ENCODE results near the gene POTEI. TPM values are rescaled to one million over a fixed set of nuclear protein-coding genes. Genes with fewer than 3 reads are reported as not detected.
"Not testable (repeated sequence)": the region's sequence is repeated elsewhere in the genome, so short reads cannot be mapped to it uniquely, and the experiment has no call there.

The POTEI gene
- total and polyA plus RNA-seq, 7 experiments from 2014 or later: not detected

GRCh38 chr2:130527365-130527967, 18.3 kb upstream of the POTEI start:
- ATAC-seq; H3K36me3 Mint-ChIP-seq; H3K27me3 Mint-ChIP-seq; H3K27ac ChIP-seq (ENCODE audit: low read depth, low read length); DNase-seq; H3K4me1 ChIP-seq (ENCODE audit: control insufficient read depth in 2 of 2, insufficient read depth in 2 of 2, low read length in 2 of 2); H3K4me3 ChIP-seq (ENCODE audit: low read length); CTCF ChIA-PET; H3K4me3 Mint-ChIP-seq; intact Hi-C loops (cut with micrococcal nuclease); H3K9me3 ChIP-seq (ENCODE audit: control insufficient read depth in 2 of 3, low read length in 3 of 3); H3K27ac Mint-ChIP-seq; POLR2A ChIA-PET; H3K36me3 ChIP-seq (ENCODE audit: control insufficient read depth in 2 of 3, insufficient read depth in 3 of 3, low read length in 3 of 3); H3K27me3 ChIP-seq (ENCODE audit: control insufficient read depth in 2 of 2, insufficient read depth in 2 of 2, low read length in 2 of 2); H3K9me3 Mint-ChIP-seq; H3K4me1 Mint-ChIP-seq: not testable (repeated sequence)

DNA sequence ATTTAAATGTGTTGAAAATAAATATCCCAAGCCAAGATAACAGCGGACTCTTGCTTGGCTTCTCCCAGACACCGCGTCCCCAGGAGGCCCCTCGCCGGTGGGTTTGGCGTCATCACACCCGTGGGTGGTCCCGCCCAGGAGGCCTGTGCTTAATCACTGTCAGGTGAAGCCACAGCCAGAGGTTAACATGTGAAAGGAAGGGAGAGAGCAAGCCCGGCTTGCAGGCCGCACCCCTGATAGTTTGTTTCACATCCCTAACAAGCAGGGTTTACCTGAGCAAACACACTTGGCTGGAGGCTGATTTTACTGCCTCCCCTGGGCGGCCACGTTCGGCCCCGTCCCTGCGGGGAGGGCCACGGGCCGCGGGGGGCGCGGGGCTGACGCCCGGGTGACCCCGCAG, 13.3 kb upstream of the POTEI start:
- CTCF ChIA-PET; H3K27me3 ChIP-seq (ENCODE audit: control insufficient read depth in 2 of 2, insufficient read depth in 2 of 2, low read length in 2 of 2); H3K36me3 Mint-ChIP-seq; POLR2A ChIA-PET; H3K27ac Mint-ChIP-seq; H3K4me3 ChIP-seq (ENCODE audit: low read length); H3K9me3 Mint-ChIP-seq; H3K4me3 Mint-ChIP-seq; H3K9me3 ChIP-seq (ENCODE audit: control insufficient read depth in 2 of 3, low read length in 3 of 3); H3K4me1 ChIP-seq (ENCODE audit: control insufficient read depth in 2 of 2, insufficient read depth in 2 of 2, low read length in 2 of 2); H3K27me3 Mint-ChIP-seq; H3K4me1 Mint-ChIP-seq; ATAC-seq; H3K36me3 ChIP-seq (ENCODE audit: control insufficient read depth in 2 of 3, insufficient read depth in 3 of 3, low read length in 3 of 3); intact Hi-C loops (cut with micrococcal nuclease); DNase-seq; H3K27ac ChIP-seq (ENCODE audit: low read depth, low read length): not testable (repeated sequence)

DNA sequence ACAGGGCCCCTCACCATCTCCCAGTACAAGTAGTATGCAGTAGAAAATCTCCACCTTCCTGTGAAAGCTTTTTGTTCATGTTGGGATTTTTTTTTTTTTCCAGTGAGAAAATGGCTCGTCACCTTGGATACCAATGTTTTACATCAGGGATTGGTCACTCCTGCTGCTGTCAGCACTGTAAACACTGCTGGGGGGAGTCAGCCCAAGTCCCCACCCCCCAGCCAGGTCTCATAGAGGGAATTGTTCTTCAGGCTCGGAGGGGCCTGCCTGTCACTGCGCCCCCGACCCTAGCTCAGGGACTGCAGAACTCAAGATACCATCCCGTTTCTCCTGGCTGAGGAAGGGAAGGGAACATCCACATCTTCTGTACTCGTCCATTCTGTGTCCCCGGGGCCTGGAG, 11.9 kb upstream of the POTEI start, which contains the start of gene CFC1B:
TSS of gene CFC1B (plus strand) at position 231 of the 400 bp plus-strand sequence. CDS start 263 bp downstream, outside the sequence.
- H3K27ac Mint-ChIP-seq; H3K36me3 ChIP-seq (ENCODE audit: control insufficient read depth in 2 of 3, insufficient read depth in 3 of 3, low read length in 3 of 3); H3K4me3 ChIP-seq (ENCODE audit: low read length); H3K4me1 Mint-ChIP-seq; H3K4me3 Mint-ChIP-seq; H3K4me1 ChIP-seq (ENCODE audit: control insufficient read depth in 2 of 2, insufficient read depth in 2 of 2, low read length in 2 of 2); H3K36me3 Mint-ChIP-seq; intact Hi-C loops (cut with micrococcal nuclease); CTCF ChIA-PET; ATAC-seq; DNase-seq; H3K27me3 ChIP-seq (ENCODE audit: control insufficient read depth in 2 of 2, insufficient read depth in 2 of 2, low read length in 2 of 2); H3K9me3 Mint-ChIP-seq; H3K9me3 ChIP-seq (ENCODE audit: control insufficient read depth in 2 of 3, low read length in 3 of 3); H3K27me3 Mint-ChIP-seq; H3K27ac ChIP-seq (ENCODE audit: low read depth, low read length); POLR2A ChIA-PET: not testable (repeated sequence)

DNA sequence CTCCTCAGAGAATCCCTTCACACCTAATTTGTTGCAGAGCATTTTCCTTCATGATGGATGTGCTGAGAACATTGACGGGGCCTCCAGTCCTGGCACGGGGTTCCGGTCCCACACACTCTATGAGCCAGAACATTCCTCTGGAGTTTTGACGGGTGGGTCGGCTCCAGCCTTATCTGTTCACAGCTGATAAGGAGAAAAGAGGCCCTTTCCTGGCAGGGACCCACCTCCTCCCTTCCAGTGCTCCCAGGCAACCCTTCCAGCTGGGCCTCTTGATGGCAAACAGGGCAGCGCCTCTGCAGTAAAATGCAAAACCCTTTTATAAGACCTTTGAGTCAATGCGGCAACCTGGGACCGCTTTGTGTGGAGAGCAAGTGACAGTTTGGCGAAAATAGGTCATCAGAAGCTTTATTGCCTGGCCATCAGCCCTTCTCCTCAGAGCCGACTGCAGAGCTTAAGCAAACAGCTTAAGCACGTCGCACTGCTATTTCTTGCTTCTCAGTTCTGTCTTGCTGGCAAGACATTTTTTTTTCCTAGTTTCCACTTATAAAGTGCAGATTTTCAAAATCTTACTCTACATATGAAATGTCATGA, 9.5 kb upstream of the POTEI start:
- H3K4me3 Mint-ChIP-seq; H3K27ac ChIP-seq (ENCODE audit: low read depth, low read length); H3K36me3 ChIP-seq (ENCODE audit: control insufficient read depth in 2 of 3, insufficient read depth in 3 of 3, low read length in 3 of 3); H3K4me1 ChIP-seq (ENCODE audit: control insufficient read depth in 2 of 2, insufficient read depth in 2 of 2, low read length in 2 of 2); CTCF ChIA-PET; H3K4me1 Mint-ChIP-seq; intact Hi-C loops (cut with micrococcal nuclease); H3K9me3 Mint-ChIP-seq; H3K36me3 Mint-ChIP-seq; H3K4me3 ChIP-seq (ENCODE audit: low read length); H3K9me3 ChIP-seq (ENCODE audit: control insufficient read depth in 2 of 3, low read length in 3 of 3); H3K27ac Mint-ChIP-seq; ATAC-seq; POLR2A ChIA-PET; H3K27me3 Mint-ChIP-seq; DNase-seq; H3K27me3 ChIP-seq (ENCODE audit: control insufficient read depth in 2 of 2, insufficient read depth in 2 of 2, low read length in 2 of 2): not testable (repeated sequence)

GRCh38 chr2:130511747-130512451, 2.8 kb upstream of the POTEI start:
- H3K27ac Mint-ChIP-seq; H3K4me1 ChIP-seq (ENCODE audit: control insufficient read depth in 2 of 2, insufficient read depth in 2 of 2, low read length in 2 of 2); H3K9me3 ChIP-seq (ENCODE audit: control insufficient read depth in 2 of 3, low read length in 3 of 3); H3K36me3 Mint-ChIP-seq; CTCF ChIA-PET; H3K4me3 ChIP-seq (ENCODE audit: low read length); H3K27me3 ChIP-seq (ENCODE audit: control insufficient read depth in 2 of 2, insufficient read depth in 2 of 2, low read length in 2 of 2); POLR2A ChIA-PET; H3K4me3 Mint-ChIP-seq; ATAC-seq; H3K9me3 Mint-ChIP-seq; H3K4me1 Mint-ChIP-seq; H3K27me3 Mint-ChIP-seq; H3K36me3 ChIP-seq (ENCODE audit: control insufficient read depth in 2 of 3, insufficient read depth in 3 of 3, low read length in 3 of 3); intact Hi-C loops (cut with micrococcal nuclease); H3K27ac ChIP-seq (ENCODE audit: low read depth, low read length); DNase-seq: not testable (repeated sequence)

GRCh38 chr2:130510807-130511746, 1.9 kb upstream of the POTEI start:
- ATAC-seq; H3K4me3 Mint-ChIP-seq; H3K27ac ChIP-seq (ENCODE audit: low read depth, low read length); H3K4me1 ChIP-seq (ENCODE audit: control insufficient read depth in 2 of 2, insufficient read depth in 2 of 2, low read length in 2 of 2); H3K36me3 Mint-ChIP-seq; CTCF ChIA-PET; H3K27ac Mint-ChIP-seq; H3K4me1 Mint-ChIP-seq; H3K4me3 ChIP-seq (ENCODE audit: low read length); H3K9me3 ChIP-seq (ENCODE audit: control insufficient read depth in 2 of 3, low read length in 3 of 3); POLR2A ChIA-PET; intact Hi-C loops (cut with micrococcal nuclease); DNase-seq; H3K9me3 Mint-ChIP-seq; H3K36me3 ChIP-seq (ENCODE audit: control insufficient read depth in 2 of 3, insufficient read depth in 3 of 3, low read length in 3 of 3); H3K27me3 Mint-ChIP-seq; H3K27me3 ChIP-seq (ENCODE audit: control insufficient read depth in 2 of 2, insufficient read depth in 2 of 2, low read length in 2 of 2): not testable (repeated sequence)
